Stimulated activated CD8-positive, alpha-beta memory T cell treated with anti-CD3 and anti-CD28 coated beads, Interleukin-15, amount 100 ng/mL, for 24 hours (primary cell): Measurements from ENCODE around the gene CFAP99.

Experiments used
- DNase-seq: peaks from one replicate; pipeline ENCODE4 v3.0.0-alpha.2; 2020; ENCODE audit warnings: low read depth

The CFAP99 gene

DNA sequence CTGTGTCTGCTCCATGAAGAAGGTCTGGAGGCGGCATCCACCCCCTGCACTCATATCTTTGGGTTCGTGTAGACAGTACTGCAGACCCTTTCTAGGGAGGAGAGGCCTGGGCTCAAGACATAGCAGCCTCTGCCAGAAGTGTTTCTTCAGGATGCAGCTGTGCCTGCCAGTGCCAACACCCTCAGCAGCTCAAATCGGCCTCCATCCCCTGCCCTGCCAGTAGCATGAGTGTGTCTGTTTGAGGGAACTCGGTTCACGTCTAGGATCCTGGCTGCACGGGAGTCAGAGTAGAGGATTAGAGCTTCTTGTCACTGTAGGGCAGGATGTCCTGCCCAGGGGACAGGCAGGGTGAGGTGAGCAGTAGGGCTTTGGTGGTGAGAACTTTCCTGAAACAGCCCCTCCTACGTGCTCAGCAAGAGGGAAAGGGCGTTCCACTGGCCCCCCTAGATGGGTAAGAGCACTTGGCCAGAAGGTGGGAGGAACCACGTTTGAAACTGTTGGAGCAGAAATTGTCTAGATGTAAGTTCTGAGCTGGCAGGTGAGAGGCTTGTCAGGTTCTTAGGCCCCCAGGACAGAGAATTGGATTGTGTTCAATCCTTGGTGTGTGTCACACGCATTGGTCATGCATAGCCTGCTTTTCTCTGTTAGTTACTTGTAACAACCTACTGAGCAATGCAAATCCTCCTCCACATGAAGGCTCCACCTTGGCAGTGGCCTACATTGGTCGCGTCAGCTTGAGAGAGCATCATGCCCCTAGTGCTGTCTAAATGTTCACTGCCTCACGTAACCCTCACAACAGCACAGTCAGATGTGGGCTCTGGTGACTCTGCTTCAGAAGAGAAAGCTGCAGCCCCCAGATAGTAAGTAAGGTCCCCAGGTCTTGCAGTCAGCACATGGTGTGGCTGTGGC is 91.8 kb downstream of the CFAP99 start:
- DNase-seq, result no peak

- no peak for DNase-seq
Observed at GRCh38 chr4:2511645-2512131, 92.9 kb downstream of the CFAP99 start.
